ENCODE data around the gene EXOSC6.
"Not testable (repeated sequence)": the region's sequence is repeated elsewhere in the genome, so short reads cannot be mapped to it uniquely, and the experiment has no call there.

The EXOSC6 gene

GRCh38 chr16:70197611-70198010 is 54.1 kb downstream of the EXOSC6 start:
- not testable (repeated sequence) for H3K4me1 ChIP-seq (ENCODE audit: control insufficient read depth, insufficient read depth, low read length); H3K4me3 ChIP-seq (ENCODE audit: low read depth, low read length); H3K9ac ChIP-seq (ENCODE audit: low read depth, low read length); H3K9me3 ChIP-seq (ENCODE audit: control insufficient read depth, insufficient read depth, low read length); H3K36me3 ChIP-seq (ENCODE audit: control insufficient read depth, insufficient read depth, low read length); H3K27ac ChIP-seq (ENCODE audit: low read depth, low read length); H3K27me3 ChIP-seq (ENCODE audit: control insufficient read depth, insufficient read depth, low read length)
